Astrocyte (in vitro differentiated cells and primary cell): ENCODE data around the gene ITGBL1. TPM values are rescaled to one million over a fixed set of nuclear protein-coding genes. Genes with fewer than 3 reads are reported as not detected.

ENCODE experiments used
- DNase-seq: peaks from one replicate; pipeline ENCODE4 v3.0.0-alpha.2; 2010; ENCODE audit warnings: low read depth
- FAIRE-seq: peaks from 2 replicates; lab custom pipeline; 2011; peaks lifted over from hg19 to GRCh38; lab: Jason Lieb, UNC
- H2AFZ ChIP-seq: 2 replicates; pipeline ENCODE4 v1.6.0; 2012; ENCODE audit warnings: low read depth, low read length, inconsistent platforms
- H3K27ac ChIP-seq: 2 replicates; pipeline ENCODE4 v1.5.1; 2011; ENCODE audit warnings: low read depth, low read length, inconsistent platforms
- H3K27me3 ChIP-seq: 2 replicates; pipeline ENCODE4 v1.6.0; 2011; ENCODE audit warnings: low read length, inconsistent platforms; ENCODE audit not compliant: insufficient read depth
- H3K36me3 ChIP-seq: 2 replicates; pipeline ENCODE4 v1.5.1; 2011; ENCODE audit warnings: low read length, inconsistent platforms; ENCODE audit not compliant: insufficient read depth
- H3K4me1 ChIP-seq: 2 replicates; pipeline ENCODE4 v1.5.1; 2011; ENCODE audit warnings: low read length, inconsistent platforms; ENCODE audit not compliant: insufficient read depth
- H3K4me2 ChIP-seq: 2 replicates; pipeline ENCODE4 v1.6.0; 2012; ENCODE audit warnings: low read length, inconsistent platforms
- H3K4me3 ChIP-seq: 2 replicates; pipeline ENCODE4 v1.5.1; 2011; ENCODE audit warnings: low read depth, mild to moderate bottlenecking, low read length, inconsistent platforms; ENCODE audit not compliant: insufficient read depth
- H3K79me2 ChIP-seq: 2 replicates; pipeline ENCODE4 v1.6.0; 2012; ENCODE audit warnings: mild to moderate bottlenecking, low read length, inconsistent platforms; ENCODE audit not compliant: insufficient read depth
- H3K9ac ChIP-seq: 2 replicates; pipeline ENCODE4 v1.6.0; 2012; ENCODE audit warnings: mild to moderate bottlenecking, low read length, inconsistent platforms
- H3K9me3 ChIP-seq: 2 replicates; pipeline ENCODE4 v1.5.1; 2012; ENCODE audit warnings: low read depth, mild to moderate bottlenecking, low read length, inconsistent platforms; ENCODE audit not compliant: insufficient read depth
- H4K20me1 ChIP-seq: 2 replicates; pipeline ENCODE4 v1.6.0; 2012; ENCODE audit warnings: low read length, inconsistent platforms; ENCODE audit not compliant: insufficient read depth
- H3K27ac Mint-ChIP-seq: one replicate; pipeline ENCODE4 v1.8.0; 2021; ENCODE audit warnings: mild to moderate bottlenecking, mixed read lengths; ENCODE audit not compliant: unreplicated experiment
- H3K27me3 Mint-ChIP-seq: one replicate; pipeline ENCODE4 v1.8.0; 2021; ENCODE audit warnings: low read depth, mixed read lengths; ENCODE audit not compliant: unreplicated experiment
- H3K36me3 Mint-ChIP-seq: one replicate; pipeline ENCODE4 v1.8.0; 2021; ENCODE audit warnings: low read depth, mixed read lengths; ENCODE audit not compliant: unreplicated experiment
- H3K4me1 Mint-ChIP-seq: one replicate; pipeline ENCODE4 v1.8.0; 2021; ENCODE audit warnings: low read depth, mixed read lengths; ENCODE audit not compliant: unreplicated experiment
- H3K4me3 Mint-ChIP-seq: one replicate; pipeline ENCODE4 v1.8.0; 2021; ENCODE audit warnings: mild to moderate bottlenecking, moderate library complexity, mixed read lengths; ENCODE audit not compliant: unreplicated experiment
- H3K9me3 Mint-ChIP-seq: one replicate; pipeline ENCODE4 v1.8.0; 2021; ENCODE audit warnings: mild to moderate bottlenecking, mixed read lengths; ENCODE audit not compliant: unreplicated experiment
- EZH2 ChIP-seq: IDR thresholded peaks from 2 replicates; pipeline ENCODE4 v1.6.1; 2012; ENCODE audit warnings: mild to moderate bottlenecking, low read length, inconsistent platforms; ENCODE audit not compliant: insufficient read depth
- total RNA-seq: library from RNA; stranded (reverse); gene quantifications from 2 replicates; pipeline ENCODE4 v1.2.1, GENCODE V29; 2021
- TF ChIP-seq, protein P1 (sequence below): IDR thresholded peaks from 2 replicates; pipeline ENCODE4 v1.5.1; 2011; ENCODE audit warnings: low read depth, mild to moderate bottlenecking, inconsistent platforms, low read length, moderate library complexity; ENCODE audit not compliant: insufficient read depth

ITGBL1 gene
- total RNA-seq, 1 donor from 2014 or later: 0.14 TPM

DNA sequence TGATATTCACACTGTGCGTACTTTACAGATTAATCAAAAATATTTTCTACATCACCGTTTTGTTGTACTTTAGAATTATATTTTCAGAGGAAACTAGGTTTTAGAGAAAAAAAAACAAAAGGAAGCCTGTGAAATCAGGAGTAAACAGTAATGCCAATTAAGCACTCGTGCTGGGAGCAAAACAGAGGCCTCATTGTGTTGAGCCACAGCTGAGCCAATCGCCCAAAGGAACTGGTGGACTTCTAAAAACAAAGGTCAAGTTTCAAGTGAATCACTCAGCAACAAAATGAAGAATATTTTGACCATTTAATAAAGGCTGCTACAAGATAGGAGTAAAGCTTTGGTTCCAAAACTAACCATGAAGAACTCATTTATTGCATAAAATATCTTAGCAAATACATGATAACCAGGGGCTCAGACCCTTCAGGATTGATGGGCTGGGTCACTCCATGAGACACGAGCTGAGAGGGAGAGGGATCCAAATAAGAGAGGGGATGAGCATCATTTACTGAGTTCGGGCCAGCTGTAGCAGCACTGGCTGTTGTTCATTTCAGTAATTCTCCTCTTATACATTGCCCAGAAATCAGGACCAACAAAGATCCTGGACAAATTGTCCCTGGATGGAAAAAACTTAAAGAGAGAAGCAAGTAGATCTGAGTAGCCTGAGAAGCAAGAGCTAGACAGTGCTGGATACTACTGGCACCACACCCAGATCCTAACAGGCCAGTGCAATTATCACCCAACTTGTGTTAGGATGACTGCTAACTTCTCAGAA lies 27.9 kb upstream of the ITGBL1 start:
- H3K9ac ChIP-seq: no peak overlapping the region
- Mint-ChIP-seq H3K36me3 (no peaks in the 10 kb centered on the region), H3K4me3 (no peak overlapping the region), H3K27ac (no peak overlapping the region), H3K4me1 (peaks cover 11% of the 10 kb centered on the region), H3K27me3 (no peaks in the 10 kb centered on the region), H3K9me3 (no peaks in the 10 kb centered on the region)
- H3K36me3 ChIP-seq: no peaks in the 10 kb centered on the region
- no peaks in the 10 kb centered on the region for H4K20me1 ChIP-seq
- TF ChIP-seq, protein P1, sequence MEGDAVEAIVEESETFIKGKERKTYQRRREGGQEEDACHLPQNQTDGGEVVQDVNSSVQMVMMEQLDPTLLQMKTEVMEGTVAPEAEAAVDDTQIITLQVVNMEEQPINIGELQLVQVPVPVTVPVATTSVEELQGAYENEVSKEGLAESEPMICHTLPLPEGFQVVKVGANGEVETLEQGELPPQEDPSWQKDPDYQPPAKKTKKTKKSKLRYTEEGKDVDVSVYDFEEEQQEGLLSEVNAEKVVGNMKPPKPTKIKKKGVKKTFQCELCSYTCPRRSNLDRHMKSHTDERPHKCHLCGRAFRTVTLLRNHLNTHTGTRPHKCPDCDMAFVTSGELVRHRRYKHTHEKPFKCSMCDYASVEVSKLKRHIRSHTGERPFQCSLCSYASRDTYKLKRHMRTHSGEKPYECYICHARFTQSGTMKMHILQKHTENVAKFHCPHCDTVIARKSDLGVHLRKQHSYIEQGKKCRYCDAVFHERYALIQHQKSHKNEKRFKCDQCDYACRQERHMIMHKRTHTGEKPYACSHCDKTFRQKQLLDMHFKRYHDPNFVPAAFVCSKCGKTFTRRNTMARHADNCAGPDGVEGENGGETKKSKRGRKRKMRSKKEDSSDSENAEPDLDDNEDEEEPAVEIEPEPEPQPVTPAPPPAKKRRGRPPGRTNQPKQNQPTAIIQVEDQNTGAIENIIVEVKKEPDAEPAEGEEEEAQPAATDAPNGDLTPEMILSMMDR: no peak
- TF ChIP-seq EZH2: no peak
- H3K4me1 ChIP-seq: no peaks in the 10 kb centered on the region
- H3K27me3 ChIP-seq: no peaks in the 10 kb centered on the region
- H3K9me3 ChIP-seq: no peaks in the 10 kb centered on the region
- no peak for FAIRE-seq
- no peak overlapping the region for H2AFZ ChIP-seq
- no peaks in the 10 kb centered on the region for H3K79me2 ChIP-seq
- no peak for DNase-seq
- H3K4me3 ChIP-seq: no peak overlapping the region
- H3K27ac ChIP-seq: no peak overlapping the region
- no peak overlapping the region for H3K4me2 ChIP-seq

DNA sequence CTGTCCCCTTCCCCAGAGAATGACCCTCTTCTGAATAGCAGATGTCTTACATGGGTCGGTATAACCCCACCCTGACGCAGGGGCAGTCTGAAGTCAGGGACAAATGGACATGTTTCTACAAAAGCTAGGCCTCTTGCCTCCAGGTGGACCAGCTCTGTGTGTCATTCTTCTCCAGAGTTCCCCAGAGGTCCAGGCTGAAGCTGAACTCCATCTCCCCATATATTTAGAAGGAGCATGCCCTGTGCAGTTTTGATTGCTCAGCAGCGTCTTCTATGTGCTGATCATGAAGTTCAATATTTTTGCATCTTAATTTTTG lies 27.4 kb upstream of the ITGBL1 start:
- H3K27ac ChIP-seq: no peak overlapping the region

DNA sequence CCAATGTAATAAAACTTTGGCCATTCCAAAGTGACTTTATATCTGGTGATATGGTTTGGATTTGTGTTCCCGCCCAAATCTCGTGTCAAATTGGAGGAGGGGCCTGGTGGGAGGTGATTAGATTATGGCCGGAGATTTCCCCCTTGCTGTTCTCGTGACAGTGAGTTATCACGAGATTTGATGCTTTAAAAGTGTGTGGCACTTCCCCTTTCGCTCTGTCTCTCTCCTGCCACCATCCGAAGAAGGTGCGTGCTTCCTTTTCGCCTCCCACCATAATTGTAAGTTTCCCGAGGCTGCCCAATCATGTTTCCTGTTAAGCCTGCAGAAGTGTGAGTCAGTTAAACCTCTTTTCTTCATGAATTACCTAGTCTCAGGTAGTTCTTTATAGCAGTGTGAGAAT lies 26.9 kb upstream of the ITGBL1 start:
- no peak overlapping the region for H3K4me2 ChIP-seq
- H3K79me2 ChIP-seq: no peaks in the 10 kb centered on the region
- peaks cover 11% of the 10 kb centered on the region for H3K4me1 Mint-ChIP-seq
- H3K27me3 Mint-ChIP-seq: no peaks in the 10 kb centered on the region
- H3K27me3 ChIP-seq: no peaks in the 10 kb centered on the region
- H3K9me3 Mint-ChIP-seq: no peaks in the 10 kb centered on the region
- no peak overlapping the region for H3K4me3 Mint-ChIP-seq
- no peak overlapping the region for H3K4me3 ChIP-seq
- no peaks in the 10 kb centered on the region for H3K9me3 ChIP-seq
- H3K27ac ChIP-seq: no peak overlapping the region
- H3K4me1 ChIP-seq: no peaks in the 10 kb centered on the region
- no peak for TF ChIP-seq EZH2
- TF ChIP-seq, protein P1: no peak
- H2AFZ ChIP-seq: no peak overlapping the region
- H3K36me3 ChIP-seq: no peaks in the 10 kb centered on the region
- no peak for DNase-seq
- H3K9ac ChIP-seq: no peak overlapping the region
- H4K20me1 ChIP-seq: no peaks in the 10 kb centered on the region
- no peak overlapping the region for H3K27ac Mint-ChIP-seq
- no peak for FAIRE-seq
- H3K36me3 Mint-ChIP-seq: no peaks in the 10 kb centered on the region

More for the DNA sequence above, 27.4 kb upstream of the ITGBL1 start:
- FAIRE-seq: no peak
- TF ChIP-seq, protein P1: no peak
- TF ChIP-seq EZH2: no peak
- H3K36me3 Mint-ChIP-seq: no peaks in the 10 kb centered on the region
- H3K4me3 Mint-ChIP-seq: no peak overlapping the region
- Histone ChIP-seq H3K27me3 (no peaks in the 10 kb centered on the region), H4K20me1 (no peaks in the 10 kb centered on the region), H3K9ac (no peak overlapping the region), H3K4me1 (no peaks in the 10 kb centered on the region), H3K4me3 (no peak overlapping the region), H3K4me2 (no peak overlapping the region), H2AFZ (no peak overlapping the region), H3K36me3 (no peaks in the 10 kb centered on the region), H3K79me2 (no peaks in the 10 kb centered on the region), H3K9me3 (no peaks in the 10 kb centered on the region)
- no peak for DNase-seq
- no peak overlapping the region for H3K27ac Mint-ChIP-seq
- peaks cover 11% of the 10 kb centered on the region for H3K4me1 Mint-ChIP-seq
- no peaks in the 10 kb centered on the region for H3K9me3 Mint-ChIP-seq
- H3K27me3 Mint-ChIP-seq: no peaks in the 10 kb centered on the region
